ENCODE results near the gene IL17D.

GRCh38 chr13:20654156-20654555 lies 49.3 kb upstream of the IL17D start:
- no peak for TF ChIP-seq CTCF (IDR thresholded peaks at IDR 0.05; ENCODE audit: insufficient read depth, low read length, poor library complexity, severe bottlenecking)
- no peak for TF ChIP-seq EZH2phosphoT487 (conservative IDR thresholded peaks at IDR 0.05; ENCODE audit: low read length)

All from SU-DHL-6 (cell line).